K562 (cell line): ENCODE measurements around the gene CLTRN. TPM values are rescaled to one million over a fixed set of nuclear protein-coding genes. Genes with fewer than 3 reads are reported as not detected.

Source experiments
- CBFB ChIP-seq: sonication (generic); formaldehyde crosslinking; IDR thresholded peaks from 2 replicates; pipeline ENCODE4 v1.4.0; 2020; ENCODE audit warnings: mild to moderate bottlenecking, missing genetic modification reagents
- CBX3 ChIP-seq, 2 experiments: IDR thresholded peaks; 1 replicate in 1 of 2; 2 replicates in 1 of 2; pipeline ENCODE4 v1.6.1; 2012; ENCODE audit warnings: inconsistent platforms in 2 of 2, low read length in 2 of 2, borderline replicate concordance in 1 of 2, control low read depth in 1 of 2
- CHCHD3 ChIP-seq: fragments of 250-450 bp; sonication (Bioruptor Pico); IDR thresholded peaks from 2 replicates; pipeline ENCODE4 v2.1.2; 2022; ENCODE audit warnings: mild to moderate bottlenecking
- FOSL1 ChIP-seq: fragments of 200-800 bp; sonication (Bioruptor generic); conservative IDR thresholded peaks from 2 replicates; pipeline ENCODE4 v1.6.1; 2016; ENCODE audit warnings: missing genetic modification characterization, missing compliant biosample characterization
- GATAD2A ChIP-seq: fragments of 450-650 bp; IDR thresholded peaks from 2 replicates; pipeline ENCODE4 v1.6.1; 2017
- GTF2E2 ChIP-seq: fragments of 200-800 bp; sonication (Bioruptor generic); IDR thresholded peaks from 2 replicates; pipeline ENCODE4 v1.6.1; 2016; ENCODE audit warnings: missing genetic modification characterization, missing compliant biosample characterization
- HDAC1 ChIP-seq, 2 experiments: fragments of 450-650 bp; IDR thresholded peaks; 2 replicates each; pipeline ENCODE4 v1.6.1; 2016 to 2017; ENCODE audit warnings: inconsistent platforms in 1 of 2, mild to moderate bottlenecking in 1 of 2, moderate library complexity in 1 of 2
- HDAC8 ChIP-seq: fragments of 450-650 bp; IDR thresholded peaks from 2 replicates; pipeline ENCODE4 v1.6.1; 2016; ENCODE audit warnings: mild to moderate bottlenecking, missing genetic modification characterization, moderate library complexity, missing compliant biosample characterization
- IRF2 ChIP-seq: sonication (generic); formaldehyde crosslinking; IDR thresholded peaks from 2 replicates; pipeline ENCODE4 v1.8.1; 2022; ENCODE audit warnings: mild to moderate bottlenecking, missing genetic modification reagents
- MXI1 ChIP-seq: IDR thresholded peaks from 2 replicates; pipeline ENCODE4 v1.6.1; 2011; ENCODE audit warnings: low read depth, mild to moderate bottlenecking, improper control_type of control experiment, low read length
- NCOA1 ChIP-seq: fragments of 450-650 bp; IDR thresholded peaks from 2 replicates; pipeline ENCODE4 v1.6.1; 2016; ENCODE audit warnings: low read depth
- NCOA2 ChIP-seq, 2 experiments: fragments of 450-650 bp; IDR thresholded peaks; 2 replicates each; pipeline ENCODE4 v1.6.1; 2018; ENCODE audit warnings: mild to moderate bottlenecking in 2 of 2, moderate library complexity in 1 of 2; ENCODE audit not compliant: partially characterized antibody in 2 of 2
- NFXL1 ChIP-seq: fragments of 450-650 bp; formaldehyde crosslinking; IDR thresholded peaks from 2 replicates; pipeline ENCODE4 v1.4.0; 2021; ENCODE audit warnings: mild to moderate bottlenecking
- TCF3 ChIP-seq: sonication (generic); formaldehyde crosslinking; IDR thresholded peaks from 2 replicates; pipeline ENCODE4 v1.4.0; 2020; ENCODE audit warnings: mild to moderate bottlenecking, missing genetic modification reagents
- TEAD1 ChIP-seq, 2 experiments: fragments of 450-650 bp in 1 of 2; sonication (generic) in 1 of 2; formaldehyde crosslinking; IDR thresholded peaks; 2 replicates each; pipeline versions ENCODE4 v1.4.0 to v1.8.0; 2020 to 2022; ENCODE audit warnings: mild to moderate bottlenecking in 2 of 2, missing genetic modification reagents in 1 of 2
- ZBTB26 ChIP-seq: fragments of 450-650 bp; formaldehyde crosslinking; IDR thresholded peaks from 2 replicates; pipeline ENCODE4 v1.4.0; 2022; ENCODE audit warnings: missing genetic modification characterization
- ZMIZ1 ChIP-seq, 2 experiments: fragments of 150-350 bp in 1 of 2; IDR thresholded peaks; 2 replicates each; pipeline ENCODE4 v1.6.1; 2012 to 2016; ENCODE audit warnings: low read depth in 2 of 2, low read length in 2 of 2, mild to moderate bottlenecking in 1 of 2, moderate library complexity in 1 of 2
- ZNF232 ChIP-seq: sonication (generic); formaldehyde crosslinking; IDR thresholded peaks from 2 replicates; pipeline ENCODE4 v1.8.0; 2022; ENCODE audit warnings: mild to moderate bottlenecking, missing genetic modification reagents
- ZNF263 ChIP-seq: sonication (generic); formaldehyde crosslinking; IDR thresholded peaks from 2 replicates; pipeline ENCODE4 v1.8.0; 2022; ENCODE audit warnings: mild to moderate bottlenecking, missing genetic modification reagents, borderline replicate concordance
- ZNF282 ChIP-seq: sonication (generic); formaldehyde crosslinking; IDR thresholded peaks from 2 replicates; pipeline ENCODE4 v1.8.1; 2023; ENCODE audit warnings: missing genetic modification reagents
- ZNF583 ChIP-seq: fragments of 250-450 bp; sonication (Bioruptor Pico); IDR thresholded peaks from 2 replicates; pipeline ENCODE4 v1.4.0; 2020
- polyA plus RNA-seq, 8 experiments: library from polyadenylated mRNA; depleted of rRNA in 4 of 8; stranded (reverse) in 5 of 8; unstranded in 3 of 8; fragments of >200 nt; fragmentation: Nextera tagmentation in 2 of 8; fragmentation: Illumina TruSeq in 1 of 8; extraction: Ambion mirVana in 2 of 8; extraction: Trizol in 1 of 8; gene quantifications; 2 replicates each; pipeline versions ENCODE4 v1.2.1 to v1.2.3, GENCODE V29; 2011 to 2014; ENCODE audit warnings: inconsistent platforms in 1 of 8, missing spikeins in 1 of 8
- total RNA-seq, 7 experiments: library from RNA; depleted of rRNA in 6 of 7; stranded (reverse); fragments of >200 nt in 6 of 7; fragmentation: Illumina TruSeq in 2 of 7; extraction: Trizol in 2 of 7; gene quantifications; 2 replicates each; pipeline versions ENCODE4 v1.2.1 to v1.2.3, GENCODE V29; 2011 to 2021; ENCODE audit warnings: low replicate concordance in 1 of 7
- TF ChIP-seq, protein P1 (sequence below): fragments of 450-650 bp; IDR thresholded peaks from 2 replicates; pipeline ENCODE4 v1.6.1; 2016; ENCODE audit warnings: antibody characterized with exemption

Gene CLTRN
- total and polyA plus RNA-seq, 9 of the 15 experiments (the other 6 are each of a cell fraction or from before 2014, with no cell fraction given): 0.11 to 0.36 (median 0.18) TPM; not detected in 2

- TF ChIP-seq GTF2E2 (tag): no peak
- no peak for TF ChIP-seq ZNF263 (CRISPR knock-in tag)
- TF ChIP-seq, protein P1, sequence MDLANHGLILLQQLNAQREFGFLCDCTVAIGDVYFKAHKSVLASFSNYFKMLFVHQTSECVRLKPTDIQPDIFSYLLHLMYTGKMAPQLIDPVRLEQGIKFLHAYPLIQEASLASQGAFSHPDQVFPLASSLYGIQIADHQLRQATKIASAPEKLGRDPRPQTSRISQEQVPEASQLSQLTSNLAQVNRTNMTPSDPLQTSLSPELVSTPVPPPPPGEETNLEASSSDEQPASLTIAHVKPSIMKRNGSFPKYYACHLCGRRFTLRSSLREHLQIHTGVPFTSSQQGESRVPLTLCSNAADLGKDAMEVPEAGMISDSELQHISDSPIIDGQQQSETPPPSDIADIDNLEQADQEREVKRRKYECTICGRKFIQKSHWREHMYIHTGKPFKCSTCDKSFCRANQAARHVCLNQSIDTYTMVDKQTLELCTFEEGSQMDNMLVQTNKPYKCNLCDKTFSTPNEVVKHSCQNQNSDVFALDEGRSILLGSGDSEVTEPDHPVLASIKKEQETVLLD: 0 out of 2 replicates have a peak, but pooled peaks have one; percentile 54
- TF ChIP-seq ZNF282 (CRISPR knock-in tag): no peak
- no peak for TF ChIP-seq ZBTB26
- peak in 1 of 2 experiments; percentile 46; a peak in 1 of 3 replicates for TF ChIP-seq CBX3 (IDR thresholded peaks at IDR 0.05; ENCODE audit: borderline replicate concordance in 1 of 2, low read length in 2 of 2)
- TF ChIP-seq CHCHD3 (CRISPR knock-in tag): no peak
- TF ChIP-seq FOSL1 (tag): peak; percentile 89
- peak in 1 of 2 experiments; percentile 56; a peak in 1 of 4 replicates for TF ChIP-seq HDAC1 (IDR thresholded peaks at IDR 0.05)
- TF ChIP-seq IRF2 (CRISPR knock-in tag): no peak
- peak; percentile 30; the same call in 1 of the 2 replicates for TF ChIP-seq NCOA1
- no peak; the same call in 1 of the 2 replicates for TF ChIP-seq MXI1
- no peak for TF ChIP-seq ZNF583 (CRISPR knock-in tag)
- no peak for TF ChIP-seq NFXL1
- peak in 1 of 2 experiments; percentile 96 for TF ChIP-seq NCOA2 (IDR thresholded peaks at IDR 0.05; ENCODE audit: partially characterized antibody in 2 of 2)
- 0 out of 4 replicates have a peak, but pooled peaks of 1 of the 2 experiments have one; percentile 39 for TF ChIP-seq ZMIZ1 (IDR thresholded peaks at IDR 0.05; ENCODE audit: low read depth in 2 of 2, low read length in 2 of 2)
- TF ChIP-seq TCF3: peak; percentile 89
- 0 out of 4 replicates have a peak, but pooled peaks of 1 of the 2 experiments have one; percentile 7 for TF ChIP-seq TEAD1 (CRISPR knock-in tag; IDR thresholded peaks at IDR 0.05)
- no peak for TF ChIP-seq HDAC8
- peak; percentile 39; the same call in 1 of the 2 replicates for TF ChIP-seq GATAD2A
- TF ChIP-seq ZNF232 (CRISPR knock-in tag): no peak
- TF ChIP-seq CBFB (CRISPR knock-in tag): no peak
These were observed 84.5 kb downstream of the CLTRN start (continued) for GRCh38 chrX:15579778-15580747.
